Placental pericyte (primary cell): ENCODE results near the gene PRLR. TPM values are rescaled to one million over a fixed set of nuclear protein-coding genes. Genes with fewer than 3 reads are reported as not detected.

Source experiments
- total RNA-seq: library from RNA; depleted of rRNA; stranded (reverse); fragments of >200 nt; gene quantifications from 2 replicates; pipeline ENCODE4 v1.2.3, GENCODE V29; 2012

PRLR gene
- total RNA-seq: 0.22 and 4.7 TPM in 2 replicates

GRCh38 chr5:35230038-35230611 lies at the start of gene PRLR:
Gene PRLR (minus strand): TSS chr5:35230487. CDS start chr5:35089620, 140,867 bp downstream.

GRCh38 chr5:35047785-35048404 lies 182.4 kb downstream of the PRLR start, which contains the start of gene AGXT2:
Gene AGXT2 (minus strand): TSS chr5:35047949. CDS start chr5:35047892, 57 bp downstream.

Other genes with a start within 250 kb of the PRLR start
- gene AGXT2, start 182.5 kb downstream of the PRLR start, total RNA-seq: not detected in 2 replicates